ENCODE data around the gene PATJ.
A peak's percentile ranks its signal among the peaks of the same experiment; 100 is the strongest.
"Not testable (repeated sequence)": the region's sequence is repeated elsewhere in the genome, so short reads cannot be mapped to it uniquely, and the experiment has no call there.

The PATJ gene

GRCh38 chr1:61892977-61893376 is 150.7 kb downstream of the PATJ start:
- DNase-seq = no peak

GRCh38 chr1:61894296-61894695 is 152.0 kb downstream of the PATJ start:
- not testable (repeated sequence) for DNase-seq

- no peak for DNase-seq
Measured at GRCh38 chr1:61895175-61895574, 152.9 kb downstream of the PATJ start.

GRCh38 chr1:61898658-61899057 is 156.4 kb downstream of the PATJ start:
- DNase-seq = no peak

GRCh38 chr1:61904354-61904753 is 162.1 kb downstream of the PATJ start:
- DNase-seq = no peak

- DNase-seq = no peak
Measured at GRCh38 chr1:61907102-61907501, 164.8 kb downstream of the PATJ start.

GRCh38 chr1:61910035-61910434 is 167.8 kb downstream of the PATJ start:
- DNase-seq = peak; percentile 15

- DNase-seq = no peak
Measured at GRCh38 chr1:61914823-61915482, 172.7 kb downstream of the PATJ start.

GRCh38 chr1:61921435-61921834 is 179.2 kb downstream of the PATJ start:
- DNase-seq = no peak

GRCh38 chr1:61922950-61923480 is 180.7 kb downstream of the PATJ start:
- DNase-seq = no peak

- DNase-seq = no peak
Measured at GRCh38 chr1:61925591-61926298, 183.5 kb downstream of the PATJ start.

GRCh38 chr1:61926597-61926996 is 184.3 kb downstream of the PATJ start:
- DNase-seq = no peak

GRCh38 chr1:61930116-61930645 is 187.9 kb downstream of the PATJ start:
- DNase-seq = no peak

- DNase-seq = no peak
Measured at GRCh38 chr1:61931587-61932279, 189.5 kb downstream of the PATJ start.

GRCh38 chr1:61935516-61935915 is 193.2 kb downstream of the PATJ start:
- no peak for DNase-seq

GRCh38 chr1:61936839-61937238 is 194.6 kb downstream of the PATJ start:
- DNase-seq = no peak

GRCh38 chr1:61941794-61942193 is 199.5 kb downstream of the PATJ start:
- DNase-seq = no peak

GRCh38 chr1:61942856-61943255 is 200.6 kb downstream of the PATJ start:
- no peak for DNase-seq

- DNase-seq = not testable (repeated sequence)
Measured at GRCh38 chr1:61948685-61949084, 206.4 kb downstream of the PATJ start.

GRCh38 chr1:61950418-61950817 is 208.1 kb downstream of the PATJ start:
- DNase-seq = no peak

GRCh38 chr1:61951731-61952580 is 209.7 kb downstream of the PATJ start:
- no peak for DNase-seq

- DNase-seq = no peak
Measured at GRCh38 chr1:61952675-61953074, 210.4 kb downstream of the PATJ start.

Data from NCI-H446 treated with DMSO at 0.1 percent for 48 hours (cell line).